T-helper 17 cell (primary cell): ENCODE data around the gene DGKQ. TPM values are rescaled to one million over a fixed set of nuclear protein-coding genes. Genes with fewer than 3 reads are reported as not detected.
A peak's percentile ranks its signal among the peaks of the same experiment; 100 is the strongest.
"Not testable (repeated sequence)": the region's sequence is repeated elsewhere in the genome, so short reads cannot be mapped to it uniquely, and the experiment has no call there.

Experiments
- ATAC-seq: fragments of 150-1000 bp; cut with Tn5 transposase; 2 replicates; pipeline ENCODE4 v1.10.0; 2021; ENCODE audit warnings: mild to moderate bottlenecking, moderate library complexity
- DNase-seq, 3 donors: peaks; one replicate each; pipeline versions ENCODE4 v3.0.0 to v3.0.0-alpha.2; 2020 to 2021
- H3K9me3 ChIP-seq: one replicate; pipeline ENCODE4 v1.7.0; 2013; ENCODE audit warnings: low read length, mild to moderate bottlenecking; ENCODE audit not compliant: control insufficient read depth, poor library complexity, severe bottlenecking
- H3K27ac Mint-ChIP-seq: one replicate; pipeline ENCODE4 v1.8.0; 2022; ENCODE audit warnings: mild to moderate bottlenecking, moderate library complexity, mixed read lengths
- H3K27me3 Mint-ChIP-seq: one replicate; pipeline ENCODE4 v1.8.0; 2022; ENCODE audit warnings: mixed read lengths
- H3K36me3 Mint-ChIP-seq: one replicate; pipeline ENCODE4 v1.8.0; 2022; ENCODE audit warnings: low read depth, mixed read lengths
- H3K4me1 Mint-ChIP-seq: one replicate; pipeline ENCODE4 v1.8.0; 2022; ENCODE audit warnings: mild to moderate bottlenecking, mixed read lengths
- H3K4me3 Mint-ChIP-seq: one replicate; pipeline ENCODE4 v1.8.0; 2022; ENCODE audit warnings: mild to moderate bottlenecking, moderate library complexity, mixed read lengths
- total RNA-seq, 4 donors: library from RNA in 2 of 4; stranded (reverse) in 2 of 4; gene quantifications; one replicate each; pipeline ENCODE4 v1.2.3 and lab custom pipeline; 2022 to 2026

The DGKQ gene
- total RNA-seq, 2 donors from 2014 or later: 13.5 to 14.4 TPM

DNA sequence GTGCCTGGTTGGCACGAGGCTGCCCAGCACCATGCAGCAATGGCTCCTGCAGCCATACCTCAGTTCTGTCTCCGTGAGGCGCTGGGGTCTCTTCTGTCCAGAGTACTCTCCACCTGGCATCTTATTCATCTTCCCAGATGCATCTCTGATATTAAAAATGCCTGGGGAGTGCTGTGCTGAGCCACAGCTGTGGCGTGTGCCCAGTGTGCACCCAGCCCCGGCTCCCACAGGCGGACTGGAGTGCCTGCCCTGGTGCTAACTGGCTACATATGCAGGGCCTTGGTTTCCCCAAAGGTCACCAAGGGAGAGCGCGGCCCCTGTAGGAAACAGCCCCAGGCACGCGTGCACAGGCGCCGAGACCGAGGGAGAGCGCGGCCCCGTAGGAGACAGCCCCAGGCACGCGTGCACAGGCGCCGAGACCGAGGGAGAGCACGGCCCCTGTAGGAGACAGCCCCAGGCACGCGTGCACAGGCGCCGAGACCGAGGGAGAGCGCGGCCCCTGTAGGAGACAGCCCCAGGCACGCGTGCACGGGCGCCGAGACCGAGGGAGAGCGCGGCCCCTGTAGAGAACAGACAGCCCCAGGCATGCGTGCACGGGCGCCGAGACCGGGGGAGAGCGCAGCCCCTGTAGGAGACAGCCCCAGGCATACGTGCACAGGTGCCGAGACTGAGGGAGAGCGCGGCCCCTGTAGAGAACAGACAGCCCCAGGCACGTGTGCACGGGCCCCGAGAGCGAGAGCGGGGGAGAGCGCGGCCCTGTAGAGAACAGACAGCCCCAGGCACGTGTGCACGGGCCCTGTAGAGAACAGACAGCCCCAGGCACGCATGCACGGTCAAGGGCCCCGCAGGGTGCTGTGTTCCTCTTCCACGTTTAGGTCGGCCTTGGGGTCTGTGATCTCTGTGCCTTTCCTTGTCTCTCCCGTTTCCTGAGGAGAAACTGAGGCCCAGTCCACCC lies 26.6 kb downstream of the DGKQ start:
- DNase-seq (no peak), ATAC-seq (no peak)
- no peaks in the 10 kb centered on the region for H3K9me3 ChIP-seq
- Mint-ChIP-seq H3K4me3 (no peak overlapping the region), H3K4me1 (peaks cover 9% of the 10 kb centered on the region), H3K36me3 (no peaks in the 10 kb centered on the region), H3K27ac (no peak overlapping the region), H3K27me3 (no peaks in the 10 kb centered on the region)

DNA sequence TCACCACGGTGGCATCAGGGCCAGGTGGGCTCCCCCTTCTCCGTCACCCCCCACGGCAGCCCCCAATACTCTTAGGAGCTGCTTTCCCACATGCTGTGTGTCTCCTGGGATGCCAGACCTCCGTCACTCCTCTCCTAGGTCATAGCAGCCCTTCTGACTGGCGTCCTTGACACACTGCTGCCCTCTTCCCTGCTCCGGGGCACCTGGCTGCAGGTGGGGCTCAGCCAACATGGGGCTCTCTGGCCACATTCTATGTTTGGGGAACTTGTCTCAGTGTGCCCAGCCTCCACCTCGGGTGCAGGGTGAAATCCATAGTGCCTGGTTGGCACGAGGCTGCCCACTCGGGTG lies 27.3 kb downstream of the DGKQ start:
- H3K9me3 ChIP-seq: no peaks in the 10 kb centered on the region
- ATAC-seq (no peak), DNase-seq (no peak)
- H3K27me3 Mint-ChIP-seq: no peaks in the 10 kb centered on the region
- H3K4me3 Mint-ChIP-seq: no peak overlapping the region
- H3K36me3 Mint-ChIP-seq: no peaks in the 10 kb centered on the region
- peaks cover 9% of the 10 kb centered on the region for H3K4me1 Mint-ChIP-seq
- H3K27ac Mint-ChIP-seq: no peak overlapping the region

DNA sequence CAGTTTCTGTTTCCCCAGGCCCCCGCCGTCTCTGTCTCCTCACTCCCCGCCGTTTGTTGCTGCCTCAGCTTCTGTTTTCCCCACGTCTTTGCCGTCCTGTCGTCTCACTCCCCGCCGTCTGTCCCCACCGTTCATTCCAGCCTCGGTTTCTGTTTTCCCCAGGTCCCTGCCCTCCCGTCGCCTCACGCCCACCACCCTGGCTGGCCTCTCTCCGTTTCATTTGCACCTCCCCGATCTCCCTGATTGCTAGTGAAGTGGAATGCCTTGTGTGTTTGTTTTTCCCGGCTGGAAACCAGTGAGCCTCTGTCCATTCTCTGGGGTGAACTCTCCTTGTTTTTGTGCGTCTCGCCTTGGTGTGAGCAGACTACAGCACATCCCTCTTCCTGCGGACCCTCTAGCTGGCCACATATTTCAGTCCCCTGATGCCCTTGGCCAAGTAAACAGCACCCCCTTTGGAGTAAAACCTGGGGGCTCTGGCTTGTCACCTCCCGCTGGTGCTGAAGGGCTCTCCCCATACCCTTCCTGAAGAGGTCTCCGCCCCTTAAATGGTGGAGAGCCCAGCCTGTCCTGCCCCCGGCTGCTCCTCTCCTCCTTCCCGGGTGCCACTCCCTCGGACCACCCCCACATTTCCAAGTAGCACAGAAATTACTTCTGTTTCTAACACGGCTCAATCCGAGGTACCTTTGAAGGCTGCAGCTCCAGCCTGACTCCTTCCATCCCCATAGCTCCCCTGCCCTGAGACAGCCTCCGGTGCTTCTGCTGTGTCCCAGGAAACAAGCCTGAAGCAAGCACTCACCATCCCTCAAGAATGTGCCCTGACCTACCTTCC lies 27.9 kb downstream of the DGKQ start:
- Mint-ChIP-seq H3K27me3 (no peaks in the 10 kb centered on the region), H3K4me3 (no peak overlapping the region), H3K27ac (peak overlapping the region; percentile 39), H3K4me1 (peaks cover 9% of the 10 kb centered on the region), H3K36me3 (no peaks in the 10 kb centered on the region)
- DNase-seq (no peak), ATAC-seq (no peak)
- no peaks in the 10 kb centered on the region for H3K9me3 ChIP-seq

DNA sequence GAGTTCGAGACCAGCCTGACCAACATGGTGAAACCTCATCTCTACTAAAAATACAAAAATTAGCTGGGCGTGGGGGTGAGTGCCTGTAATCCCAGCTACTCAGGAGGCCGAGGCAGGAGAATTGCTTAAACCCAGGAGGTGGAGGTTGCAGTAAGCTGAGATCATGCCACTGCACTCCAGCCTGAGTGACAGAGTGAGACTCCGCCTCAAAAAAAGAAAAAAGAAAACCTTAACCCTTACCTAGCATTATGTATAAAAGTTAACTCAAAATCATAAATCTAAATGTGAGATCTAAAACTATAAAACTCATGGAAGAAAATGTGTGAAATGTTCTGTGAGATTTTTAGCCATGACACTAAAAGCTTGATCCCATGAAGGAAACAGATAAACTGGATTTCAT lies 33.9 kb downstream of the DGKQ start:
- H3K4me1 Mint-ChIP-seq, ATAC-seq, H3K36me3 Mint-ChIP-seq: not testable (repeated sequence)

DNA sequence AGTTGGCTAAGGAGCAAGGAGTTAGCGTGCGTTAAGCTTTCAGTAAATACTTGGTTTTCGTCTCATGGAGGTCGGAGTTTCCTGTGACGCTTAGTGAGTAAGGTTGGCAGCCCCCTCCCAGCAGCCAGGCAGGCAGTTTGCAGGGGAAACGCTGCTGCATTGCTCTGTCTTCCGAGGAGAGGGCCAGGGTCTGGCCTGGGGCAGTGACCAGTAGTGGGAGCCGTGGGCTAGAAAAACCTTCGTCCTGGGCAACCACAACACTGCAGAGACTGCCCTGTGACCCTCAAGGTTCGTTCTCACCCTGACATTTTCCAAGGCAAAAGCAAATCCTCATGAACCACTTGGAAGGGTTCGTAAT lies 40.7 kb downstream of the DGKQ start:
- Mint-ChIP-seq H3K27me3 (no peaks in the 10 kb centered on the region), H3K27ac (peak overlapping the region; percentile 96), H3K4me3 (peak overlapping the region; percentile 96), H3K36me3 (no peaks in the 10 kb centered on the region), H3K4me1 (peaks cover 38% of the 10 kb centered on the region)
- DNase-seq (no peak), ATAC-seq (no peak)
- H3K9me3 ChIP-seq: no peaks in the 10 kb centered on the region

More for the DNA sequence above, 33.9 kb downstream of the DGKQ start:
- not testable (repeated sequence) for H3K27me3 Mint-ChIP-seq, H3K27ac Mint-ChIP-seq, H3K9me3 ChIP-seq, H3K4me3 Mint-ChIP-seq, DNase-seq

DNA sequence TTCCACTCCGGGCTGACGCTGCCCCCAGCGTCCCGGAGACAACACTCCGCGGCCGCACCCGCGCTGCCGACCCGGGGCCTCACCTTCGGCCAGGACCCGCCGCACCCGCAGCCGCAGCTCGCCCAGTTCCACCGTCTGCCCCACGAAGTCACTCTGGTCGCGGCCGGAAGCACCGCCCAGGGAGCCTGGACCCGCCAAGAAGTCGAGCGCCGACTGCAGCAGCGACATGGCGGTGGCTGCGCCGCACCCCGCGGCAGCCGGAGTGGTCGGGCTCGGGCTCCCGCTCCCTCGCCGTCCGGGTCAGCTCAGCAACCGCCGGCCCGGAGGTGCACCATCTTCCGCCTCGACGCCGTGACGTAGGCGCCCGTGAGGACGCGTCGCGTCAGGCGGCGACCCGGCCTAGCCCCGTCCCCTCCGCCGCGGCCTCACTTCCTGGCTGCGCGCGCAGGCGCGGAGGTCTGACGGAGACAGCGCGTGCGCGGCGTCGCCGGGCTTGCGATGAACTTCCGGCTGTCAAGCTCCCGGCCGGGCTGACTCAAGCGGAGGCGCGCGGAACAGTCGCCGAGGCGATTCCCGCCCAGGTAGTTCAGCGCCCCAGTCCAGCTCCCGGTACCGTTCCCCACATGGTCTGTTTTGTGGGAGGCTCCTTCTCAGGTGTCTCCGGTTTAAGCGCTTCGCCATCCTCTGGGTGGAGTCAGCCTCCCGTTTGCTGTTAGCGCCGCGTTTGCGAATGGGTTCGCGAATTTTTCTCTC lies 41.2 kb downstream of the DGKQ start, which contains the start of the genes GAK and TMEM175:
TSS of gene GAK (minus strand) at position 357 of the 753 bp plus-strand sequence. CDS start at position 228, 129 bp downstream.
TSS of gene TMEM175 (plus strand) at position 501 of the 753 bp plus-strand sequence. CDS start 15,280 bp downstream, outside the sequence.
- ATAC-seq: peak; percentile 93
- no peaks in the 10 kb centered on the region for H3K36me3 Mint-ChIP-seq
- no peaks in the 10 kb centered on the region for H3K9me3 ChIP-seq
- peak within 1 kb of the TSS; percentile 96 for H3K4me3 Mint-ChIP-seq
- H3K27me3 Mint-ChIP-seq: no peaks in the 10 kb centered on the region
- peaks cover 38% of the 10 kb centered on the region for H3K4me1 Mint-ChIP-seq
- peak; percentile 97 to 98 (median 98) for DNase-seq
- H3K27ac Mint-ChIP-seq: peak within 1 kb of the TSS; percentile 96

DNA sequence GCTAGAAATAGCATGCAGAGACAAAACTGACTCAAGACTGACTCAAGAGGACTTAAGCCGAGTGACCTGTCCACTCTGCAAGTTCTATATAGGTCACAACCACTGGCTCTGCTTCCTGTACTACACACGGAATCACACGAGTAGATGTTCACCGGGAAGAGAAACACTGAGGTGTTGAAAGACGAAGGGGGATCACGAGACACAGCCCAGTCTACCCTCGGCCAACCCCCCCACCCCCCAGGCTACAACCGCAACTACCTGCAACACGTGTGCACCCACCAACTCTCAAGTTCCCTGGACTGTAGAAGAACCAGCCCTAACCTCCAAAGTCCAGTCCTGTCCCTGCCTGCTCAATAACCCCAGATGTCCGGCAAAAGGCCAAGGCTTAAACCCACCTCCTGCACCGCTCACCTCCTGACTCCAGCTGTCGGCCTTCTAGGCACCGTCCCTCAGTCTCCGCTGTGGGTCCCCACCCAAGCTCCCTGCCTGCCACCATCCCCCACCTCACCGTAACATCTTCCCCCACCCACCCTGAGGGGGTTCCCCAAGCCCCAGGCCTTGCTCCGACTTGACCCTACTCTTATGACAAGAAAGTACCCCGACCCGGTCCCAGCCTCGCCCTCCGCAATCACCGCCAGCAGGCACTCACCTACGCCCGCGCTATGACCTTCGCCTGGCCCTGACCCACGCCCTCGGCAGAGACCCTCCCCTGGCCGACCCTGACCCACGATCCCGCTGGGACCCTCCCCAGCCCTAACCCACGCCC lies 42.0 kb downstream of the DGKQ start:
- peak overlapping the region; percentile 96 for H3K4me3 Mint-ChIP-seq
- H3K4me1 Mint-ChIP-seq: peaks cover 38% of the 10 kb centered on the region
- no peaks in the 10 kb centered on the region for H3K36me3 Mint-ChIP-seq
- DNase-seq (peak in 1 of 3 donors; percentile 21), ATAC-seq (peak; percentile 8)
- no peaks in the 10 kb centered on the region for H3K9me3 ChIP-seq
- peak overlapping the region; percentile 96 for H3K27ac Mint-ChIP-seq
- no peaks in the 10 kb centered on the region for H3K27me3 Mint-ChIP-seq

DNA sequence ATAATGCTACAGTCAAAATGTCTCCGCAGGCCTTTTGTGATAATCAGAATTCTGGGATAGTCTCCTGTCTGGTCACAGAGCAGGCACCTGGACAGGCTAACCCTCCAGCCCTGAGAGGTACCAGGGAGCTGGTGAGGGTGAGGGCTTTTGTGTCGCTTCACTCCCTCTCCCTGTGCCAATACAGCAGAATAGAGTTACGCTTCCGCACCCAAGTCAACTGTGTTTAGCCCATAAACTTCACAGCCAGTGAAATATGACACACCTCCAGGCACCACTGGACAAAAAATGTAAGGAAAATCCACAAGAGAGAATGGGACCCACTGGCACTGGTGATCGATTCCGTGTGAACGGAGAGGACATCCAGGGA lies 42.6 kb downstream of the DGKQ start:
- H3K27me3 Mint-ChIP-seq: no peaks in the 10 kb centered on the region
- H3K36me3 Mint-ChIP-seq: no peaks in the 10 kb centered on the region
- DNase-seq (no peak), ATAC-seq (no peak)
- H3K4me1 Mint-ChIP-seq: peaks cover 39% of the 10 kb centered on the region
- no peaks in the 10 kb centered on the region for H3K9me3 ChIP-seq
- peak overlapping the region; percentile 96 for H3K4me3 Mint-ChIP-seq
- H3K27ac Mint-ChIP-seq: peak overlapping the region; percentile 96

DNA sequence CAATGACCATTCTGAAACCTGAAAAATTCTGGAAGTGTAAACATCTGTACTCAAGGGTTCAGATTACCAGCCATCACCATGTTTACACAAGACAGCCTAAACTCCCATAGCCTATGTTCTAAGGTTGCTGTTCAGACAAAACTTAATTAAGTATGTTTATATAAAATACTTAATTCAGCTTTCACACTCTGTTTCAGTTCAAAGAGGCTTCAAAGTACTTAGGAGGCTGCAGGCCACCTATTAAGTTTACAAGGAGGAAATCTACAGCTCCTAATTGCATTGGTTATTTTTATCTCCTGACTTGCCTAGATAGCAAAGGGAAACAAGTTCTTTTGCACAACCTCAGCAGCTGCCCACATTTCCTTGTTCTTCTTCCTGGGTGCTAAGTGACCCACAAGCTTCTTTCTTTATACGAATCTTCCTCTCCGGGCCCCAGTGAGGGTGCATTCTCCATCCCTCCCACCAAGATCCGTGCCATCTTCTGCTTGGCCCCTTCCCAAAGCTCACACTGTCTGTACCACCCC lies 43.3 kb downstream of the DGKQ start:
- H3K4me3 Mint-ChIP-seq: peak overlapping the region; percentile 96
- H3K36me3 Mint-ChIP-seq: no peaks in the 10 kb centered on the region
- no peaks in the 10 kb centered on the region for H3K27me3 Mint-ChIP-seq
- DNase-seq: no peak
- no peak for ATAC-seq
- H3K27ac Mint-ChIP-seq: peak overlapping the region; percentile 96
- H3K9me3 ChIP-seq: no peaks in the 10 kb centered on the region
- peaks cover 43% of the 10 kb centered on the region for H3K4me1 Mint-ChIP-seq

DNA sequence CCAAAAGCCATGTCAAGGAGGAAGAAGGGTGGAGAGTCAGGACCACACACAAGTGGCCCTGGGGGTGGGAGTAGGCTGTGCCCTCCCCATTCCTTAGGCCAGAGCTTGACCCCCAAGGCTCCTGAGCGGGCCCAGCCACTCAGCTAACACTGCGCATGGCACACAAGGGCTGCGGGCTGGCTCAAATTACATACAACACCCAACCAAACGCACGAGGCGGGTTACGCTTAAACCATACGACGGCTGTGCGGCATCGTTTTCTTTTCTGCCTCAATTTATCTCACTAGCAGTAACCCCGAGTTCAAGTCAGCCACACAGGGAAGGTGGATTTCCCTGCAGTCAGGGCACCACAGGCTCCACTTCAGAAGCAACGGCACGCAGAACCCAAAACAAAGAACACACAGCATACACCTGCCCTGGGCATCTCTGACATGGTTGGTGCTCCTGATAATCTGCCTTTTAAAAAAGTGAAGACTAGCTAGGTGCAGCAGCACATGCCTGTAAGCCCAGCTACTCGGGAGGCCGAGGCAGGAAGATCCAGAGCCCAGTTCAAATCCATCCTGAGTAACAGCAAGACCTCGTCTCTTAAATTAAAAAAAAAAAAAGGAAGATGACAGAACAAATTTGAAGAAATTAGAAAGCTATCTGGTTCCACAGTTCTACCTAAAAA lies 44.1 kb downstream of the DGKQ start:
- ATAC-seq (no peak), DNase-seq (no peak)
- peaks cover 44% of the 10 kb centered on the region for H3K4me1 Mint-ChIP-seq
- H3K9me3 ChIP-seq: no peaks in the 10 kb centered on the region
- H3K36me3 Mint-ChIP-seq: no peaks in the 10 kb centered on the region
- H3K4me3 Mint-ChIP-seq: no peak overlapping the region
- H3K27me3 Mint-ChIP-seq: no peaks in the 10 kb centered on the region
- peak overlapping the region; percentile 60 for H3K27ac Mint-ChIP-seq

DNA sequence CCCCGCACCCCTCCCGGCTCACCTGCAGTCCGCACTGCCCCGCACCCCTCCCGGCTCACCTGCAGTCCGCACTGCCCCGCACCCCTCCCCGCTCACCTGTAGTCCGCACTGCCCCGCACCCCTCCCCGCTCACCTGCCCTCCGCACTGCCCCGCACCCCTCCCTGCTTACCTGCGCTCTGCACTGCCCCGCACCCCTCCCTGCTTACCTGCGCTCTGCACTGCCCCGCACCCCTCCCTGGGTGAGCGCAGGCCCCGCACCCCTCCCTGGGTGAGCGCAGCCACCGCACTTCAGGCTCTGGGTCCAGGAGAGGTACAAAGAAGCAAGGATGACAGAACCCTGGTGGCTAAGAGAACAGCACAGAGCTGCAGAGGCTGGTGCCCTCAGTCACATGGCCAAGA lies 45.8 kb downstream of the DGKQ start:
- not testable (repeated sequence) for H3K27ac Mint-ChIP-seq, H3K27me3 Mint-ChIP-seq, H3K36me3 Mint-ChIP-seq, H3K4me3 Mint-ChIP-seq, DNase-seq, ATAC-seq, H3K9me3 ChIP-seq
- H3K4me1 Mint-ChIP-seq: peaks cover 43% of the 10 kb centered on the region

DNA sequence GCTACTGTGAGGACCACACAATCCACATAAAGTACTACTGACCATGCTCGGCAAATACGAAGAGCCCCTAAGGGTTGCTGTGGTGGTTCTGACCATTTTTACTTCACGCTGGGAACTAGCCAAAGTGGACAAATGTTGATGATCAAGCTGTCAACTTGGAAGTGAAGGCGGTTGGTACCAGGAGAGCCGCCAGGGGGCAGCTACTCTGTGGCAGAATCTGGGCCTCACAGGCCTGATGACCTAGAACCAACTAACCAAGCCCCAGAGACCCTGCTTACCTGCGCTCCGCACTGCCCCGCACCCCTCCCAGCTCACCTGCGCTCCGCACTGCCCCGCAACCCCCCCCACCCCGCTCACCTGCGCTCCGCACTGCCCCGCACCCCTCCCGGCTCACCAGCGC lies 46.8 kb downstream of the DGKQ start:
- H3K27ac Mint-ChIP-seq: peak overlapping the region; percentile 92
- peaks cover 47% of the 10 kb centered on the region for H3K4me1 Mint-ChIP-seq
- no peaks in the 10 kb centered on the region for H3K9me3 ChIP-seq
- no peaks in the 10 kb centered on the region for H3K36me3 Mint-ChIP-seq
- peak overlapping the region; percentile 70 for H3K4me3 Mint-ChIP-seq
- ATAC-seq (no peak), DNase-seq (no peak)
- H3K27me3 Mint-ChIP-seq: no peaks in the 10 kb centered on the region
